WERI-Rb-1 (cell line): ENCODE results near the gene ROS1.

ENCODE experiments used
- DNase-seq: peaks from one replicate; pipeline ENCODE4 v3.0.0-alpha.2; 2020
- H3K27ac ChIP-seq: fragments of 250-450 bp; sonication (Bioruptor Pico); 2 replicates; pipeline ENCODE4 v1.5.1; 2020; ENCODE audit warnings: mild to moderate bottlenecking, moderate library complexity
- H3K27me3 ChIP-seq: fragments of 250-450 bp; sonication (Bioruptor Pico); 2 replicates; pipeline ENCODE4 v1.5.1; 2021; ENCODE audit warnings: mild to moderate bottlenecking, low read depth, moderate library complexity; ENCODE audit not compliant: insufficient read depth, severe bottlenecking
- H3K36me3 ChIP-seq: fragments of 250-450 bp; sonication (Bioruptor Pico); 2 replicates; pipeline ENCODE4 v1.5.1; 2020; ENCODE audit warnings: mild to moderate bottlenecking, moderate library complexity
- H3K4me3 ChIP-seq: 2 replicates; pipeline ENCODE4 v1.5.1; 2011; ENCODE audit warnings: low read depth, mild to moderate bottlenecking, control low read depth, low read length
- H3K9me3 ChIP-seq: fragments of 250-450 bp; sonication (Bioruptor Pico); 2 replicates; pipeline ENCODE4 v1.5.1; 2021; ENCODE audit warnings: mild to moderate bottlenecking, moderate library complexity; ENCODE audit not compliant: severe bottlenecking
- CTCF ChIP-seq: IDR thresholded peaks from 2 replicates; pipeline ENCODE4 v1.5.1; 2011; ENCODE audit warnings: low read depth, mild to moderate bottlenecking, control low read depth, inconsistent platforms, low read length

ROS1 gene

GRCh38 chr6:117432273-117432672 lies 6.5 kb upstream of the ROS1 start:
- no peak overlapping the region for H3K27ac ChIP-seq
- H3K9me3 ChIP-seq, result no peaks in the 10 kb centered on the region
- DNase-seq, result no peak
- no peak overlapping the region for H3K4me3 ChIP-seq
- no peaks in the 10 kb centered on the region for H3K27me3 ChIP-seq
- TF ChIP-seq CTCF, result no peak
- no peaks in the 10 kb centered on the region for H3K36me3 ChIP-seq

- Histone ChIP-seq H3K4me3 (no peak overlapping the region), H3K27ac (no peak overlapping the region), H3K36me3 (no peaks in the 10 kb centered on the region), H3K9me3 (no peaks in the 10 kb centered on the region), H3K27me3 (no peaks in the 10 kb centered on the region)
- no peak for TF ChIP-seq CTCF
- DNase-seq, result no peak
These were observed 2.0 kb downstream of the ROS1 start for GRCh38 chr6:117423754-117424153.

- Histone ChIP-seq H3K4me3 (no peak overlapping the region), H3K36me3 (no peaks in the 10 kb centered on the region), H3K27ac (no peak overlapping the region), H3K27me3 (no peaks in the 10 kb centered on the region), H3K9me3 (no peaks in the 10 kb centered on the region)
- DNase-seq, result no peak
- no peak for TF ChIP-seq CTCF
These were observed 7.4 kb downstream of the ROS1 start for GRCh38 chr6:117418320-117418719.

- H3K36me3 ChIP-seq, result no peaks in the 10 kb centered on the region
- no peak overlapping the region for H3K4me3 ChIP-seq
- no peaks in the 10 kb centered on the region for H3K27me3 ChIP-seq
- no peaks in the 10 kb centered on the region for H3K9me3 ChIP-seq
- no peak overlapping the region for H3K27ac ChIP-seq
- no peak for DNase-seq
- no peak for TF ChIP-seq CTCF
These were observed 7.9 kb downstream of the ROS1 start for GRCh38 chr6:117417851-117418250.

GRCh38 chr6:117414770-117415169 lies 11.0 kb downstream of the ROS1 start:
- no peak overlapping the region for H3K27ac ChIP-seq
- H3K36me3 ChIP-seq, result no peaks in the 10 kb centered on the region
- TF ChIP-seq CTCF, result no peak
- no peak for DNase-seq
- H3K27me3 ChIP-seq, result no peaks in the 10 kb centered on the region
- no peaks in the 10 kb centered on the region for H3K9me3 ChIP-seq
- H3K4me3 ChIP-seq, result no peak overlapping the region

- H3K9me3 ChIP-seq, result no peaks in the 10 kb centered on the region
- H3K27ac ChIP-seq, result no peak overlapping the region
- TF ChIP-seq CTCF, result no peak
- no peak for DNase-seq
- no peaks in the 10 kb centered on the region for H3K27me3 ChIP-seq
- H3K4me3 ChIP-seq, result no peak overlapping the region
- no peaks in the 10 kb centered on the region for H3K36me3 ChIP-seq
These were observed 14.3 kb downstream of the ROS1 start for GRCh38 chr6:117411474-117411873.
